Activated CD4-positive, CD25-positive, alpha-beta regulatory T cell treated with anti-CD3 and anti-CD28 coated beads, Interleukin-2, amount 50 U/mL, for 72 hours (primary cell): ENCODE measurements around the gene SEPTIN2.
"Not testable (repeated sequence)": the region's sequence is repeated elsewhere in the genome, so short reads cannot be mapped to it uniquely, and the experiment has no call there.

ENCODE experiments used
- DNase-seq: peaks from one replicate; pipeline ENCODE4 v3.0.0; 2021

SEPTIN2 gene

GRCh38 chr2:241288324-241288888, 27.3 kb upstream of the SEPTIN2 start:
- DNase-seq: no peak

GRCh38 chr2:241289053-241289452, 26.7 kb upstream of the SEPTIN2 start:
- no peak for DNase-seq

GRCh38 chr2:241289597-241289996, 26.1 kb upstream of the SEPTIN2 start:
- no peak for DNase-seq

GRCh38 chr2:241291153-241291552, 24.6 kb upstream of the SEPTIN2 start:
- no peak for DNase-seq

GRCh38 chr2:241291977-241292376, 23.7 kb upstream of the SEPTIN2 start:
- DNase-seq: no peak

- DNase-seq: not testable (repeated sequence)
Observed at GRCh38 chr2:241293378-241293797, 22.3 kb upstream of the SEPTIN2 start.

- no peak for DNase-seq
Observed at GRCh38 chr2:241295326-241296095, 20.2 kb upstream of the SEPTIN2 start.

GRCh38 chr2:241296767-241297166, 19.0 kb upstream of the SEPTIN2 start:
- no peak for DNase-seq

GRCh38 chr2:241298673-241299072, 17.1 kb upstream of the SEPTIN2 start:
- DNase-seq: no peak

GRCh38 chr2:241300000-241300399, 15.7 kb upstream of the SEPTIN2 start:
- DNase-seq: no peak

GRCh38 chr2:241302083-241302482, 13.6 kb upstream of the SEPTIN2 start:
- no peak for DNase-seq

GRCh38 chr2:241302759-241303651, 12.7 kb upstream of the SEPTIN2 start:
- DNase-seq: no peak

GRCh38 chr2:241304039-241304670, 11.6 kb upstream of the SEPTIN2 start:
- no peak for DNase-seq

- DNase-seq: no peak
Observed at GRCh38 chr2:241307055-241307454, 8.7 kb upstream of the SEPTIN2 start.

- DNase-seq: no peak
Observed at GRCh38 chr2:241308267-241308666, 7.5 kb upstream of the SEPTIN2 start.

- no peak for DNase-seq
Observed at GRCh38 chr2:241308832-241309500, 6.8 kb upstream of the SEPTIN2 start.

- DNase-seq: peak; percentile 39
Observed at GRCh38 chr2:241309684-241310117, 6.0 kb upstream of the SEPTIN2 start.

GRCh38 chr2:241310917-241311566, 4.7 kb upstream of the SEPTIN2 start:
- no peak for DNase-seq

- DNase-seq: no peak
Observed at GRCh38 chr2:241312082-241312481, 3.6 kb upstream of the SEPTIN2 start.

- no peak for DNase-seq
Observed at GRCh38 chr2:241313543-241314095, 2.1 kb upstream of the SEPTIN2 start.

- no peak for DNase-seq
Observed at GRCh38 chr2:241314226-241315092, 1.3 kb upstream of the SEPTIN2 start.
